ENCODE results near the gene PINK1. TPM values are rescaled to one million over a fixed set of nuclear protein-coding genes. Genes with fewer than 3 reads are reported as not detected.

PINK1 gene
- polyA plus RNA-seq, 1 donor from 2014 or later, result 73.4 TPM

DNA sequence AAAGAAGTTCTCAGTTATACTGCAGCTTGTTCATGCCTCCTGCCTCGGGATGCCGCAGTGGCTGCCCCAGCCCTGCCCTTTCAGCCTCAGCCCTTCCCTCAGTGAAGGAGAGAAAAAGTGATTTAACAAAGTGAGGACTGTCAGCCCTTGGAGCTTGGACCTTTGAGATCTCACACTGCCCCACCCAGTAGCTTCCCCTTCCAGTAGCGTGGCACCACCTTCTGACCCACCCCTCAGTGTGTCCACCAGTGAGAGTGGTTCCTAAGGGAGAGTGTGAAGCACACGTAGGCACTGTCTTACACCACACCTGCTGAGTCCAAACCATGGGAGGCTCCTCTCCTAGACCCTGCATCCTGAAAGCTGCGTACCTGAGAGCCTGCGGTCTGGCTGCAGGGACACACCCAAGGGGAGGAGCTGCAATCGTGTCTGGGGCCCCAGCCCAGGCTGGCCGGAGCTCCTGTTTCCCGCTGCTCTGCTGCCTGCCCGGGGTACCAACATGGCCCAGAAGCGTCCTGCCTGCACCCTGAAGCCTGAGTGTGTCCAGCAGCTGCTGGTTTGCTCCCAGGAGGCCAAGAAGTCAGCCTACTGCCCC lies 44.5 kb upstream of the PINK1 start, which contains the start of gene CDA:
Gene CDA (plus strand): TSS at position 464 of the 592 bp plus-strand sequence. CDS start 33 bp downstream, at position 497.
- H3K4me3 ChIP-seq (ENCODE audit: low read length), result no peak within 1 kb of the TSS
- H2AFZ ChIP-seq (ENCODE audit: low read depth, low read length), result no peak within 1 kb of the TSS
- H3K9ac ChIP-seq (ENCODE audit: low read length), result no peak within 1 kb of the TSS
- H3K9me2 ChIP-seq (ENCODE audit: insufficient read depth, low read length), result no peaks in the 10 kb centered on the region
- H3K27me3 ChIP-seq (ENCODE audit: insufficient read depth, low read depth, low read length), result no peaks in the 10 kb centered on the region
- no peaks in the 10 kb centered on the region for H3K79me2 ChIP-seq (replicated peaks; ENCODE audit: insufficient read depth, low read length)
- H3K27ac ChIP-seq (ENCODE audit: low read length), result no peak within 1 kb of the TSS
- H3K9me3 ChIP-seq (ENCODE audit: low read length), result no peaks in the 10 kb centered on the region
- H3K4me2 ChIP-seq (ENCODE audit: low read length), result no peak within 1 kb of the TSS
- no peaks in the 10 kb centered on the region for H3K36me3 ChIP-seq (ENCODE audit: insufficient read depth, low read length)
- H4K20me1 ChIP-seq (ENCODE audit: insufficient read depth), result no peaks in the 10 kb centered on the region
- no peaks in the 10 kb centered on the region for H3F3A ChIP-seq (ENCODE audit: insufficient read depth, low read length, poor library complexity, severe bottlenecking)
- no peak for TF ChIP-seq SMC3 (conservative IDR thresholded peaks at IDR 0.05; ENCODE audit: poor library complexity)
- TF ChIP-seq, protein P1, sequence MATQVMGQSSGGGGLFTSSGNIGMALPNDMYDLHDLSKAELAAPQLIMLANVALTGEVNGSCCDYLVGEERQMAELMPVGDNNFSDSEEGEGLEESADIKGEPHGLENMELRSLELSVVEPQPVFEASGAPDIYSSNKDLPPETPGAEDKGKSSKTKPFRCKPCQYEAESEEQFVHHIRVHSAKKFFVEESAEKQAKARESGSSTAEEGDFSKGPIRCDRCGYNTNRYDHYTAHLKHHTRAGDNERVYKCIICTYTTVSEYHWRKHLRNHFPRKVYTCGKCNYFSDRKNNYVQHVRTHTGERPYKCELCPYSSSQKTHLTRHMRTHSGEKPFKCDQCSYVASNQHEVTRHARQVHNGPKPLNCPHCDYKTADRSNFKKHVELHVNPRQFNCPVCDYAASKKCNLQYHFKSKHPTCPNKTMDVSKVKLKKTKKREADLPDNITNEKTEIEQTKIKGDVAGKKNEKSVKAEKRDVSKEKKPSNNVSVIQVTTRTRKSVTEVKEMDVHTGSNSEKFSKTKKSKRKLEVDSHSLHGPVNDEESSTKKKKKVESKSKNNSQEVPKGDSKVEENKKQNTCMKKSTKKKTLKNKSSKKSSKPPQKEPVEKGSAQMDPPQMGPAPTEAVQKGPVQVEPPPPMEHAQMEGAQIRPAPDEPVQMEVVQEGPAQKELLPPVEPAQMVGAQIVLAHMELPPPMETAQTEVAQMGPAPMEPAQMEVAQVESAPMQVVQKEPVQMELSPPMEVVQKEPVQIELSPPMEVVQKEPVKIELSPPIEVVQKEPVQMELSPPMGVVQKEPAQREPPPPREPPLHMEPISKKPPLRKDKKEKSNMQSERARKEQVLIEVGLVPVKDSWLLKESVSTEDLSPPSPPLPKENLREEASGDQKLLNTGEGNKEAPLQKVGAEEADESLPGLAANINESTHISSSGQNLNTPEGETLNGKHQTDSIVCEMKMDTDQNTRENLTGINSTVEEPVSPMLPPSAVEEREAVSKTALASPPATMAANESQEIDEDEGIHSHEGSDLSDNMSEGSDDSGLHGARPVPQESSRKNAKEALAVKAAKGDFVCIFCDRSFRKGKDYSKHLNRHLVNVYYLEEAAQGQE (IDR thresholded peaks at IDR 0.05; ENCODE audit: borderline replicate concordance), result no peak
- TF ChIP-seq EP300 (conservative IDR thresholded peaks at IDR 0.05; ENCODE audit: poor library complexity, severe bottlenecking), result no peak
- no peak for TF ChIP-seq TAF1 (IDR thresholded peaks at IDR 0.05; ENCODE audit: low read depth)
- TF ChIP-seq, protein P2, sequence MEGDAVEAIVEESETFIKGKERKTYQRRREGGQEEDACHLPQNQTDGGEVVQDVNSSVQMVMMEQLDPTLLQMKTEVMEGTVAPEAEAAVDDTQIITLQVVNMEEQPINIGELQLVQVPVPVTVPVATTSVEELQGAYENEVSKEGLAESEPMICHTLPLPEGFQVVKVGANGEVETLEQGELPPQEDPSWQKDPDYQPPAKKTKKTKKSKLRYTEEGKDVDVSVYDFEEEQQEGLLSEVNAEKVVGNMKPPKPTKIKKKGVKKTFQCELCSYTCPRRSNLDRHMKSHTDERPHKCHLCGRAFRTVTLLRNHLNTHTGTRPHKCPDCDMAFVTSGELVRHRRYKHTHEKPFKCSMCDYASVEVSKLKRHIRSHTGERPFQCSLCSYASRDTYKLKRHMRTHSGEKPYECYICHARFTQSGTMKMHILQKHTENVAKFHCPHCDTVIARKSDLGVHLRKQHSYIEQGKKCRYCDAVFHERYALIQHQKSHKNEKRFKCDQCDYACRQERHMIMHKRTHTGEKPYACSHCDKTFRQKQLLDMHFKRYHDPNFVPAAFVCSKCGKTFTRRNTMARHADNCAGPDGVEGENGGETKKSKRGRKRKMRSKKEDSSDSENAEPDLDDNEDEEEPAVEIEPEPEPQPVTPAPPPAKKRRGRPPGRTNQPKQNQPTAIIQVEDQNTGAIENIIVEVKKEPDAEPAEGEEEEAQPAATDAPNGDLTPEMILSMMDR (IDR thresholded peaks at IDR 0.05; ENCODE audit: poor library complexity, severe bottlenecking), result no peak
- no peak for TF ChIP-seq MXI1 (conservative IDR thresholded peaks at IDR 0.05; ENCODE audit: poor library complexity, severe bottlenecking)
- no peak for TF ChIP-seq EZH2 (IDR thresholded peaks at IDR 0.05; ENCODE audit: borderline replicate concordance, insufficient read depth, low read length, poor library complexity, severe bottlenecking)
- TF ChIP-seq RAD21 (conservative IDR thresholded peaks at IDR 0.05), result no peak

DNA sequence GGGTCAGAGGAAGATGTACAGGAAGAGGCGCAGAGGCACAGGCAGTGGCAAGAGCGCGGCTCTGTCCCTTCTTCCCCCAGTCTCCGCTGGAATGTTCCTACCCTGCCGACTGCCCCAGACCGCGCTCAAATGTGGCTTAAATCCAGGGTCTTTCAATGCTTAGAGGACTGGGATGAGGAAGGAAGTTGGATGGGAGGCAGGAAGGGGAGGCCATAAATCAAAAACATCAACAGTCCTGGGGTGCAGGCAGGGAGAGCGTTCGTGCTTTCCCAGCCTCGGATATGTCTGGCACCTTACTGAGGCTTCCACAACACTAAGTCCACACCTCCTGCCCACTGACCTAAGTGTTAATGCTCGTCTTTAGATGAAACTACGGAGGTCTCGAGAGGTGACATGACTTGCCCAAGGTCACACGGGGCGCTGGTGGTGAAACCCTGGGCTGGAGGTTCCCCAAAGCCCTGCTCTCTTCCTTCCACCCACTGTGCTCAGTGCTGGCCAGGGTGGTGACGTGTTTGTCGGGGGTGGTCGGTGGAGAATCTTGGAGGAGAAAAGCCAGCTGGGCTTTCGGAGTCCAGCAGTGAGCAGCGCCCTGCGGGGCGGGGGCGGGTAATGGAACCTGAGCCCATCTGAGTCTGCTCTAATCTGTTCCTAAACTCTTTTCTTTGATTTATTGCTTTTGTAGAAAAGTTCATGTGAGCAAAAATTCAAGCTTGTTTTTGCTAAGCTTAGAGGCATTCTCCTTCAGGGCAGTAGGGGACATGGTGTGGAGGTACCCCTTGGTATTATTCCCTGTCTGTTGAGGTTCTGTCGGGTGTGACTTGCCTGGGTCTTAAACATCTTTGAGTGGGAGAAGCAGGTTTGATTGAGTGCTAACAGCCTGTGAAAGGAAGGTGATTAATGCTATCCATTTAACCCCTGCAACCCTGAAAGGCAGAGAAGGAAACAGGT lies 43.7 kb upstream of the PINK1 start:
- no peak overlapping the region for H3K9ac ChIP-seq (ENCODE audit: low read length)
- H3K4me3 ChIP-seq (ENCODE audit: low read length), result no peak overlapping the region
- H3K79me2 ChIP-seq (replicated peaks; ENCODE audit: insufficient read depth, low read length), result no peaks in the 10 kb centered on the region
- H3K36me3 ChIP-seq (ENCODE audit: insufficient read depth, low read length), result no peaks in the 10 kb centered on the region
- no peak overlapping the region for H3K4me2 ChIP-seq (ENCODE audit: low read length)
- H3K27me3 ChIP-seq (ENCODE audit: insufficient read depth, low read depth, low read length), result no peaks in the 10 kb centered on the region
- H3K9me2 ChIP-seq (ENCODE audit: insufficient read depth, low read length), result no peaks in the 10 kb centered on the region
- no peak overlapping the region for H2AFZ ChIP-seq (ENCODE audit: low read depth, low read length)
- H3F3A ChIP-seq (ENCODE audit: insufficient read depth, low read length, poor library complexity, severe bottlenecking), result no peaks in the 10 kb centered on the region
- H3K9me3 ChIP-seq (ENCODE audit: low read length), result no peaks in the 10 kb centered on the region
- TF ChIP-seq TAF1 (IDR thresholded peaks at IDR 0.05; ENCODE audit: low read depth), result no peak
- no peak for TF ChIP-seq SMC3 (conservative IDR thresholded peaks at IDR 0.05; ENCODE audit: poor library complexity)
- no peak for TF ChIP-seq POLR2AphosphoS5 (IDR thresholded peaks at IDR 0.05)
- TF ChIP-seq EZH2 (IDR thresholded peaks at IDR 0.05; ENCODE audit: borderline replicate concordance, insufficient read depth, low read length, poor library complexity, severe bottlenecking), result no peak
- no peak for TF ChIP-seq MXI1 (conservative IDR thresholded peaks at IDR 0.05; ENCODE audit: poor library complexity, severe bottlenecking)
- no peak for TF ChIP-seq EP300 (conservative IDR thresholded peaks at IDR 0.05; ENCODE audit: poor library complexity, severe bottlenecking)
- TF ChIP-seq, protein P1 (IDR thresholded peaks at IDR 0.05; ENCODE audit: borderline replicate concordance), result no peak
- TF ChIP-seq, protein P2 (IDR thresholded peaks at IDR 0.05; ENCODE audit: poor library complexity, severe bottlenecking), result no peak
- no peak for TF ChIP-seq RAD21 (conservative IDR thresholded peaks at IDR 0.05)
- H3K27ac ChIP-seq (ENCODE audit: low read length), result no peak overlapping the region
- H4K20me1 ChIP-seq (ENCODE audit: insufficient read depth), result no peaks in the 10 kb centered on the region

Measured in neural cell (in vitro differentiated cells).